HG03135 (cell line): ENCODE measurements around the gene NOX3.
"Not testable (repeated sequence)": the region's sequence is repeated elsewhere in the genome, so short reads cannot be mapped to it uniquely, and the experiment has no call there.

Experiments
- ATAC-seq: cut with Tn5 transposase; IDR thresholded peaks from one replicate; pipeline ENCODE4 v1.9.1; 2021; ENCODE audit warnings: mild to moderate bottlenecking, moderate library complexity; ENCODE audit not compliant: unreplicated experiment

The NOX3 gene, protein sequence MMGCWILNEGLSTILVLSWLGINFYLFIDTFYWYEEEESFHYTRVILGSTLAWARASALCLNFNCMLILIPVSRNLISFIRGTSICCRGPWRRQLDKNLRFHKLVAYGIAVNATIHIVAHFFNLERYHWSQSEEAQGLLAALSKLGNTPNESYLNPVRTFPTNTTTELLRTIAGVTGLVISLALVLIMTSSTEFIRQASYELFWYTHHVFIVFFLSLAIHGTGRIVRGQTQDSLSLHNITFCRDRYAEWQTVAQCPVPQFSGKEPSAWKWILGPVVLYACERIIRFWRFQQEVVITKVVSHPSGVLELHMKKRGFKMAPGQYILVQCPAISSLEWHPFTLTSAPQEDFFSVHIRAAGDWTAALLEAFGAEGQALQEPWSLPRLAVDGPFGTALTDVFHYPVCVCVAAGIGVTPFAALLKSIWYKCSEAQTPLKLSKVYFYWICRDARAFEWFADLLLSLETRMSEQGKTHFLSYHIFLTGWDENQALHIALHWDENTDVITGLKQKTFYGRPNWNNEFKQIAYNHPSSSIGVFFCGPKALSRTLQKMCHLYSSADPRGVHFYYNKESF

GRCh38 chr6:155455766-155456165 is at the start of gene NOX3:
Gene NOX3 (minus strand): TSS chr6:155455839. CDS start chr6:155455800, 39 bp downstream.
- ATAC-seq: no peak

- ATAC-seq: no peak
Measured at GRCh38 chr6:155504848-155505607, 49.4 kb upstream of the NOX3 start.

- ATAC-seq: no peak
Measured at GRCh38 chr6:155502393-155502792, 46.8 kb upstream of the NOX3 start.

- ATAC-seq: no peak
Measured at GRCh38 chr6:155499574-155499973, 43.9 kb upstream of the NOX3 start.

DNA sequence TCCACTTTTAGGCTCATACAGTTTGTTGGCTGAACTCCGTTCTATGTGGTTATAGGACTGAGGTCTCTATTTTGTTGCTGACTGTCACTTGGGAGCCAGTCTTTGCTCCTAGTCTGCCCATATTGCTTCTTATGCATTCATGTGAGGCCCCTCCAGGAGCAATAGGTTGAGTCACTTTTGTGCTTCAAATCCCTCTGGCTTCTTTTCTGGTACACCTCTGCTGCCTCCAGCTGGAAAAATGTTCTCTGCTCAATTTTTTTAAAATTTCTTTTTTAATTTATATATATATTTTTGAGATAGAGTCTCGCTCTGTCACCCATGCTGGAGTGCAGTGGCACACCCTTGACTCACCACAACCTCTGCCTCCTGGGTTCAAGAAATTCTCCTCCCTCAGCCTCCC is 42.7 kb upstream of the NOX3 start:
- no peak for ATAC-seq

DNA sequence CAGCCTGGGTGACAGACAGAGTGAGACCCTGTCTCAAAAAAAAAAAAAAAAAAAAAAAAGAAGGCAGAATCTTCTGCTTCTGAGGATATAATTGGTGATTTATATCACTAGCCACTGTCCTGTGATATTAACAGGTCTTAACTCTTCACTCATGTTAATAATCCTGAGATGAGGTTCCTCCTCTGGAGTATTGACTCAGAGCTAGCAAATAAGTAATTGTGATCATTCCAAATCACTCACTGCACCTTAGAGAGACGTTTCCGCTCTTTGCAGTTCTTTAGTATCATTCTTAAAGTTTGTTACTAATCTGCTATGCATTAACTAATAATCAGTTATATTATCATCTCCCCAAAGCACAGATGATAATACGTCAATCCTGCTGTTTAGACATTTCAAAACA is 41.6 kb upstream of the NOX3 start:
- ATAC-seq: no peak

GRCh38 chr6:155495011-155495768 is 39.6 kb upstream of the NOX3 start:
- ATAC-seq: no peak

DNA sequence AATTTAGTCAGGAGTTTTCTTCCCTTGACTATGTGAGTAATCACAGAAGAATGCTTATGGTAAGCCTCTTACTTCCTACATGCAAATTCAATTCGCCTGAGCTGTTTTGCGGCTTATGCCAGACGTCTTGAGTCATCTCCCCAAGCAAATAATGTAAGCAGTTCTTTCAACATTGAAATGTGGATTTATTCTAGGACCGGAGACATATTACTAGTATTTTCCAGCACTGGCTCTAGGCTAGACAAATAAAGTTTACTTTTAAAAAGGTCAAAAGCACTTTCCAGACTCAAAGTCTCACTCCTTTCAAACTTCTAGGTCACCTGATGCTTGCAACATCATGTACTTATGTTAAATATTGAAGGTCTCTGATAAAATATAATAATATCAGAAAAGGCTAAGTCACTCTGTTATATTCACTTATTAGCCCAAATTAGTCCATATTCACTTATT is 38.1 kb upstream of the NOX3 start:
- ATAC-seq: peak; percentile 81

GRCh38 chr6:155493026-155493693 is 37.5 kb upstream of the NOX3 start:
- peak; percentile 24 for ATAC-seq

DNA sequence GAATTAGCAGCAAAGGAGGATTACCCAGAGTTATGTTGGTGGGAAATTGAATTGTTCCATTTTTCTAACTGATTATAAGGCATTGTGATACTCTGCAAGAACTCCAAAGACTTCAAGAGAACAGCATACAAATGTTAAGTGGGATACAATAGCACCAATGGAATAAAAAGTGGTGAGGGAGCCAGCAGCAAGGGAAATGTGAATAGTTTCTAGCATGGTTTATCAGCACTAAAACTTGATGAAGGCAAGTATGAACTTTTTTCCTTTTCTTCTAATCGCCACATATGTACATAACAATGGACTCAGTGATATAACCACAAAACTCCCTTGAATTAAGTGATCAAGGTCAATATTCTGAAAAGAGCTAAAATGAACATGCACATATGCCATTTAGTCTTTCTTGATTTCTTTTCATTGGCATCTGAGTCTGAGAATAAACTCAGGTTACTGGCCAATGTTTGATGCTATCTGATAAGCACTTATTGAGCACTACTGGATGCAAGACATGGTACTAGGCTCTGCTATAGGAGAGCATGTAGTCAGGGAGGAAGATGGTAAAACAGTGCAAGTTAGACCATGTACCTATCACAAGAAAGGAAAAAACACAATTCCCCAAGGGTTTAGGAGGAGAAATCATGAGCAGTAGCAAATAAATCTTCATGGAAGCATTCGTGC is 36.6 kb upstream of the NOX3 start:
- no peak for ATAC-seq

DNA sequence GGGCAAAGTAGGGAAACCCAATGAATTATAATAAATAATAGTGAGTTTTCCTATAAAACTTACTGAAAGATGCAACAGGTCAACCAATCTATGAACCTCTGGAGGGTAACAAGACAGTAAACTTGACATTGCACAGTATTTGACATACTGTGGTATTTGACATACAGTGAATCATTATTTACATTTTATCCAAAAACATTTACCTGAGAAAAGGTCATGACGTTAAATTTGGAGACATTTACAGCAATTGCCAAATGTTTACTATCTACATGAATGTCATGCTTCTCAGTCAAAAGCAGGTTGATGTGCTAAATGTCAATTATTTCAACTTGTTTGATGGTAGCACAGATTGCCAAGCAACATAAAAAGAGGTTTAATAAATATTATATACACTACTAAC is 35.8 kb upstream of the NOX3 start:
- ATAC-seq: no peak

DNA sequence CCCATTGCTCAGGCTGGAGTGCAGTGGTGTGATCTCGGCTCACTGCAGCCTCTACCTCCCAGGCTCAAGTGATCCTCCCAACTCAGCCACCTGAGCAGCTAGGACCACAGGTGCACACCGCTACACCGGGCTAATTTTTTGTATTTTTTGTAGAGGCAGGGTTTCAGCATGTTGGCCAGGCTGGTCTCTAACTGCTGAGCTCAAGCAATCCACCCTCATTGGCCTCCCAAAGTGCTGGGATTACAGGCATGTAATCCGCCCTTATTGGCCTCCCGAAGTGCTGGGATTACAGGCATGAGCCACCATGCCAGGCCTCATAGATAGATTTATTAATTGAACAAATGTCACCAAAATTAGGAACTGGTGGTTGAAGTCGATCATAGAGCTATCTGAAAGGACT is 32.6 kb upstream of the NOX3 start:
- ATAC-seq: not testable (repeated sequence)

- no peak for ATAC-seq
Measured at GRCh38 chr6:155487371-155488130, 31.9 kb upstream of the NOX3 start.

DNA sequence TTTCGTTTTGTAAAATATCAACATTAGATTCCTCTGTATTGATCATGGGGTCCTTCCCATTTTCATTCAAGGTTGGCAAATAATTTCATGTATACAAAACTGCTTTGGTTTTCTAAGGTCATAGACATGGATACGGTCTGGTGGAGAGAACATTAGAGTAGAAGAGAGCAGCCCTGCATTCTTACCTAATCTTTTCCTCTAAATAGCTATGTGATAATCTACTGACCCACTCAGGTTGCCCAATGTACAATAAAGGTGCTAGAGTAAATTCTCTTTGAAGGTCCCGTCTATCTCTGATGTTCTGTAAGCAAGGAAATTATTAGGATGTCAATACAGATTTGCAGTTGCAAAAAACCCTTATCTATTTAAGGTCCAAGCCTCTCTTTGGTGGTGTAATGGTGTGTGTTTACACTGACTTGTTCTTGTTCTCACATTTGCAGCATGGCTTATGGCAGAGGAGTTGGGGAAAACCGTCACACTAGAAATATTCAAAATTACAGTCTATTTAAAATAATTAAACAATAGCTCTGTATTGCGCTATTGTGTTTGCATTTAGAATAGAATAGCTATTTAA is 31.2 kb upstream of the NOX3 start:
- no peak for ATAC-seq

DNA sequence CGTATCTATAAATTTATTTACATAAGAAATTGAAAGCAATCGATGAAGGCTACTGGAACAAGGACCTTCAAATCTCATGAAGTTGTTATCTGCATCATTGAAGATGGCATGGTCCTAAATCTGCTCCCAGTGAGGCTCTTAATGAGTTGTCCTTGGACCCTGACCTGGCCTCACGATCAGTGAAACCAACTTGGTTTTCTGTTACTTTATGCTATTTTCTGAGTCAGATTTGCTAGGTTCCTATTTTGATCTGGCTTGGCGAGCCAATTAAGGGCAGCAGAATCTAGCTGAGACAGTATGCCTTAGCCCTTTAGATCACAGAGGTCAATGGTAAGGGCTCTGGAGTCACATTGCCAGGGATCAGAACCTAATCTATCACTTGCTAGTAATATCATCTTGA is 30.1 kb upstream of the NOX3 start:
- ATAC-seq: no peak

DNA sequence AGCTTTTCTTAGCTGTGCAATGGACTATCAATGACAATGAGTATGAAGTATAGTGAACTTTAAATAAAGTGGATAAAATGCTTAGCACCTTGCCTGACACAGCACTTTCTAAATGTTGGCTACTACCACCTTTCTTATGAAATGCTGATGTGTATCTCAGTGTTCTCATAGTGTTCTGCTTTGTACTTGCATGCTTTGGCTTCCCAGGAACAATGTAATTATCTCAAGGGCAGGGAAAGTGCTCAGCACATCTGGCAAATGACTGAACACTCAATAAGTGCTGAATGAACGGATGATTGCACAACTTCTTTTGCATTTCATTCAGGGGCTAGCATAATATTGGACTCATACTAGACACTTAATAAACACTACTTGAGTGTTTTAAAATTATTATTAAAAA is 28.2 kb upstream of the NOX3 start:
- no peak for ATAC-seq

- no peak for ATAC-seq
Measured at GRCh38 chr6:155481215-155481614, 25.6 kb upstream of the NOX3 start.

DNA sequence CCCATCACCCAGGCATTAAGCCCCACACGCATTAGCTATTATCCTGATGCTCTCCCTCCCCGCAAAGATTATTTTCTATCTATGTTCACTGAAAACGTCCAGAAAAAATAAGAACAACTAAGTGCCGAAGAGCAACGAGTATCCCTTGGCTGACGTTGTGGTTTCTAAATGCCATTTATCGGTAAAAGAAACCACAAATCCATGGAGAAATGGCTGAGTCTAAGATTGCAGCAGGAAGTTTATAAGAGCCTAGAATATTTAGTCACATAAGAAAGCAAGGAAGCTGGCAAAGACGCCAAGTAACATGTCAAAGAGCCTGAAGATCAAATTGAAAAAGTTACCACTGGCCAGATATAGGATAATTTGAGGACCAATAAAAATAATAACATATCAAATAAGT is 18.1 kb upstream of the NOX3 start:
- no peak for ATAC-seq

DNA sequence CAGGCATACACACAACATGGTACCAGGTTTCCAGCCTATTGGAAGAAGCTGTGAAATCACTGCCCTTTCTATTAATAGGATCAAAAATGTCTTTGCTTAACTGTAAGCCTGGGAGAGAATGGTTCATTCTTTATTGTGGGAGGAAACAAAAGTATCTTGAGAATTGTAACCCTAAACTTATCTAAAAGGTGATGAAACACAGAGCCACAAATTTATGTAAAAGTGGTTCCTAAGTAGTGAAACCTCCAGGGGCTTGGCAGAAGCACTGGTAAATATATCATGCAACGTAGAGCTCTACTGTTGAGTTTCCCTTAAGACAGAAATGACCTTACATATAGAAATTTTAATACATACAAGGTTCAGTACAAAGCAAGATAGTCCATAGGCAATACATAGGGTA is 17.2 kb upstream of the NOX3 start:
- no peak for ATAC-seq
